A549 (cell line): Measurements from ENCODE around the gene LRRC3C.

Source experiments
- JUN ChIP-seq, 2 experiments: fragments of >200 bp; sonication (Bioruptor Twin); formaldehyde crosslinking; IDR thresholded peaks; 2 replicates in 1 of 2; 3 replicates in 1 of 2; pipeline ENCODE4 v1.6.1; 2016 to 2017
- POLR2A ChIP-seq: IDR thresholded peaks from 2 replicates; pipeline ENCODE4 v1.6.1; 2012; ENCODE audit warnings: mild to moderate bottlenecking, low read length
- RFX5 ChIP-seq: fragments of 450-650 bp; IDR thresholded peaks from 2 replicates; pipeline ENCODE4 v1.7.1; 2014; ENCODE audit warnings: antibody characterized with exemption, mild to moderate bottlenecking, moderate library complexity
- USF2 ChIP-seq: fragments of 450-650 bp; IDR thresholded peaks from 2 replicates; pipeline ENCODE4 v1.6.1; 2014; ENCODE audit warnings: antibody characterized with exemption
- TF ChIP-seq, protein P1 (sequence below): fragments of >200 bp; sonication (Bioruptor Twin); formaldehyde crosslinking; IDR thresholded peaks from 3 replicates; pipeline ENCODE4 v1.5.1; 2016

GRCh38 chr17:39894681-39895376 is 32.7 kb upstream of the LRRC3C start:
- TF ChIP-seq RFX5, result no peak
- TF ChIP-seq, protein P1, sequence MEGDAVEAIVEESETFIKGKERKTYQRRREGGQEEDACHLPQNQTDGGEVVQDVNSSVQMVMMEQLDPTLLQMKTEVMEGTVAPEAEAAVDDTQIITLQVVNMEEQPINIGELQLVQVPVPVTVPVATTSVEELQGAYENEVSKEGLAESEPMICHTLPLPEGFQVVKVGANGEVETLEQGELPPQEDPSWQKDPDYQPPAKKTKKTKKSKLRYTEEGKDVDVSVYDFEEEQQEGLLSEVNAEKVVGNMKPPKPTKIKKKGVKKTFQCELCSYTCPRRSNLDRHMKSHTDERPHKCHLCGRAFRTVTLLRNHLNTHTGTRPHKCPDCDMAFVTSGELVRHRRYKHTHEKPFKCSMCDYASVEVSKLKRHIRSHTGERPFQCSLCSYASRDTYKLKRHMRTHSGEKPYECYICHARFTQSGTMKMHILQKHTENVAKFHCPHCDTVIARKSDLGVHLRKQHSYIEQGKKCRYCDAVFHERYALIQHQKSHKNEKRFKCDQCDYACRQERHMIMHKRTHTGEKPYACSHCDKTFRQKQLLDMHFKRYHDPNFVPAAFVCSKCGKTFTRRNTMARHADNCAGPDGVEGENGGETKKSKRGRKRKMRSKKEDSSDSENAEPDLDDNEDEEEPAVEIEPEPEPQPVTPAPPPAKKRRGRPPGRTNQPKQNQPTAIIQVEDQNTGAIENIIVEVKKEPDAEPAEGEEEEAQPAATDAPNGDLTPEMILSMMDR, result no peak
- TF ChIP-seq JUN (IDR thresholded peaks at IDR 0.05), result no peak
- no peak for TF ChIP-seq USF2
- TF ChIP-seq POLR2A, result no peak
